Activated T-cell treated with anti-CD3 and anti-CD28 coated beads, Interleukin-2, amount 50 U/mL, for 4 hours (primary cell): ENCODE data around the gene NEIL3. TPM values are rescaled to one million over a fixed set of nuclear protein-coding genes. Genes with fewer than 3 reads are reported as not detected.

Source experiments
- ATAC-seq, 2 donors: fragments of 200-7000 bp; cut with Tn5 transposase; one replicate each; pipeline ENCODE4 v1.10.0; 2021
- DNase-seq: peaks from one replicate; pipeline ENCODE4 v3.0.0-alpha.2; 2020
- H3K27me3 Mint-ChIP-seq: one replicate; pipeline ENCODE4 v1.8.0; 2021; ENCODE audit warnings: low read depth, mixed read lengths
- H3K36me3 Mint-ChIP-seq: one replicate; pipeline ENCODE4 v1.8.0; 2022; ENCODE audit warnings: mixed read lengths; ENCODE audit not compliant: insufficient read depth
- H3K4me1 Mint-ChIP-seq: one replicate; pipeline ENCODE4 v1.8.0; 2021; ENCODE audit warnings: low read depth, mixed read lengths
- H3K4me3 Mint-ChIP-seq: one replicate; pipeline ENCODE4 v1.8.0; 2021; ENCODE audit warnings: mild to moderate bottlenecking, moderate library complexity, mixed read lengths
- H3K9me3 Mint-ChIP-seq: one replicate; pipeline ENCODE4 v1.8.0; 2021; ENCODE audit warnings: mixed read lengths
- total RNA-seq, 3 donors: library from RNA; stranded (reverse); gene quantifications; one replicate each; pipeline ENCODE4 v1.2.1, GENCODE V29; 2021

NEIL3 gene, protein sequence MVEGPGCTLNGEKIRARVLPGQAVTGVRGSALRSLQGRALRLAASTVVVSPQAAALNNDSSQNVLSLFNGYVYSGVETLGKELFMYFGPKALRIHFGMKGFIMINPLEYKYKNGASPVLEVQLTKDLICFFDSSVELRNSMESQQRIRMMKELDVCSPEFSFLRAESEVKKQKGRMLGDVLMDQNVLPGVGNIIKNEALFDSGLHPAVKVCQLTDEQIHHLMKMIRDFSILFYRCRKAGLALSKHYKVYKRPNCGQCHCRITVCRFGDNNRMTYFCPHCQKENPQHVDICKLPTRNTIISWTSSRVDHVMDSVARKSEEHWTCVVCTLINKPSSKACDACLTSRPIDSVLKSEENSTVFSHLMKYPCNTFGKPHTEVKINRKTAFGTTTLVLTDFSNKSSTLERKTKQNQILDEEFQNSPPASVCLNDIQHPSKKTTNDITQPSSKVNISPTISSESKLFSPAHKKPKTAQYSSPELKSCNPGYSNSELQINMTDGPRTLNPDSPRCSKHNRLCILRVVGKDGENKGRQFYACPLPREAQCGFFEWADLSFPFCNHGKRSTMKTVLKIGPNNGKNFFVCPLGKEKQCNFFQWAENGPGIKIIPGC
- total RNA-seq: 1 to 10 TPM in 1 of 3 donors, under 1 TPM in 2; 0.58 to 1.2 (median 0.79) TPM

DNA sequence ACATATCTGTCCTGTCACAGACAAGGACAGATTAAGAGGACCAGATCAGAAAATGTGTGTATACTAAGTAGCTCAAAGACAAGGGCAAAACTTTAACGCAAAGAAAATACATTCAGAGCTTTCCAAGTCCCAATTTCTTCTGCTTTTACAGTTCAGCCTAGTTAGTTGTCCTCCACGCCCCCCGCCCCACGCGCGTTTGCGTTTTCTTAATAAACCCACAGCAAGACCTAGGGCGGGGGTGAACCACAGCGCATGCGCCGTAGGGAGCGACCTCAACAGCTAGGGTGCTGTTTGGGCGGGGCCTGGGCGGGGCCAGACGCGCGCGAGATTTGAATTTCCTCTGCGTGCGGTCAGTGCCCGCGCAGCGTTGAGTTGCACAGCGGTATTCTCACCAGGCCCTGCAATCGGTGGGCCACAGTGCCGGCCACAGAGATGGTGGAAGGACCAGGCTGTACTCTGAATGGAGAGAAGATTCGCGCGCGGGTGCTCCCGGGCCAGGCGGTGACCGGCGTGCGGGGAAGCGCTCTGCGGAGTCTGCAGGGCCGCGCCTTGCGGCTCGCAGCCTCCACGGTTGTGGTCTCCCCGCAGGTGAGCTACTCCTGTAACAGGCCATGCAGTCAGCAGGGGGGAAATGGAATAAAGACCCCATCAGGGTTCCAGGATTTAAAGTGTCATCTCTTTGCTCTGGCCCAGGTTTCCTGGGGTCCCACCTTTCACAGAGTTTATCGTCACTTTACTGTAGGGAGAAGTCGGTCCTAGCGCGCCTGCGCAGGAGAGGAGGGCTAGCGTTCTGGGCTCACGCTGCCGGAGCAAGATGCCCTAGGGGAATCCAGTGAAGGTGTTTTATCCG lies at the start of gene NEIL3:
Gene NEIL3, plus strand, starts transcription at position 353 of the 850 bp plus-strand sequence. Its CDS starts 80 bp downstream, at position 433.
- peak within 1 kb of the TSS; percentile 90 for H3K4me3 Mint-ChIP-seq
- H3K9me3 Mint-ChIP-seq: no peaks in the 10 kb centered on the region
- H3K27me3 Mint-ChIP-seq: no peaks in the 10 kb centered on the region
- ATAC-seq: peak; percentile 84 to 91
- peak; percentile 94 for DNase-seq
- no peaks in the 10 kb centered on the region for H3K36me3 Mint-ChIP-seq
- peaks cover 18% of the 10 kb centered on the region for H3K4me1 Mint-ChIP-seq

DNA sequence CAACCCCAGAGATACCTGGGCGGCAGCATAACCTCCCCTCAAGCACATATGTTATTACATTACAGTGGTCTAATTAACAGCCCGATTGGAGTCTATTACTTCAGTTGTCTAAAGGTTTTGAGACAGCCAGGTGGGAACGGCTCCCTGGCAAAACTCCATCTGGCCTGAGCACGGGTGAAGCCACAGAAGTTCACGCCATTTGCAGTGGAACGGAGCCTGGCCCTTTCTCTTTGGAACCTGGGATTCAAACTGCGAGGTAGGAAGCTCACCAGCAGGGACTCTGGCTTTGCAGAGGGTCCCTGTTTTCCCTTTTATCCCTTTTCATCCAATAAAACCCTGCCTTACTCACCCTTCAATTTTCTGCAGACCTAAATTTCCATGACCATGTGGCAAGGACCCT lies 45.9 kb upstream of the NEIL3 start:
- no peak for DNase-seq
- Mint-ChIP-seq H3K36me3 (no peaks in the 10 kb centered on the region), H3K27me3 (peaks cover 2% of the 10 kb centered on the region), H3K4me1 (no peaks in the 10 kb centered on the region), H3K9me3 (no peaks in the 10 kb centered on the region), H3K4me3 (no peak overlapping the region)
- ATAC-seq: no peak

DNA sequence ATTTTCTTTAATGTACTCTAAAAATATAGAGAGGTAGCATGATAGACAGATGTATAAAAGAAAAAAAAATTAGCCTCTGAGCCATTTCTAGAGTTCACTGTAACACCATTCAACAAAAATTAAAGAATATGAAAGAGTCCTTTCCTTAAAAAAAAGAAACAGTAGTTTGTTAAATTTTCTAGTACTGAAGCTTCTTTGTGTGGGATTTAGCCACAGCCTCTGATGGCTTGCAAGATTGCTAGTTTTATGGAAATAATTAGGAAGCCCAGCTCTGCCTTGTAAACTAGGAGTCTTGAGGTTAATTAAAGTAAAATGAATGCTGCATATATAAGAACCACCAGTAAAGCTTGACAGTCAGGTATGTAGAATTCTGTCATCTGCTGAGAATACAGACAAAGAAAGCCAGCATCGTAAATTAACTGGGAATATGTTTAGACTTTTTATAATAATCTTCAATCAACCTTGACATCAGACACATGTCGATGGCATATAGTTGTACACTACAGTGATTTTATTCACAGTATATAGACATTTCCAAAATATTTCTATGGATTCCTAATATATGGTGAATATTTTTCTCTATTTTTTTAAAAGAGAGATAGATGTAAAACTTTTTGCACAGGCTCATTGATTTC lies 44.8 kb upstream of the NEIL3 start:
- H3K4me1 Mint-ChIP-seq: no peaks in the 10 kb centered on the region
- H3K27me3 Mint-ChIP-seq: peaks cover 2% of the 10 kb centered on the region
- no peaks in the 10 kb centered on the region for H3K36me3 Mint-ChIP-seq
- ATAC-seq: no peak
- DNase-seq: no peak
- H3K4me3 Mint-ChIP-seq: no peak overlapping the region
- H3K9me3 Mint-ChIP-seq: no peaks in the 10 kb centered on the region

DNA sequence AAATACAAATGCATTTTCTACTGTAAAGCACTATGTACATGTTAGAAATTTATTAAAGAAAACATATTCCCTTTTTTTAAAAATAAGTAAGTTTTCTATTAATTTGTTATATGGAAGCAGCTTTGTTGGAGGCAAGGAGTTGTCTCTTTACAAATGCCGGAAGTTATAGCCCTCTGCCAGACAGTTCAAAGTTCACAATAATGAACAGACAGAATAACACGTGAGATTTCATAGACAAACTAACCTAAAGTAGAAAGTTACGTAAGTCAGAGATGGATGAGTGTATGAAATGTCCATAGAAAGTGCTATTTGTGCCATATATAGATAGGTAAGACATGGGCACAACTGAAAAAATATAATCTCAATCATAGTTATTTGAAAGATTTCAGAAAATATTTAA lies 43.9 kb upstream of the NEIL3 start:
- ATAC-seq (no peak), DNase-seq (no peak)
- Mint-ChIP-seq H3K36me3 (no peaks in the 10 kb centered on the region), H3K9me3 (no peaks in the 10 kb centered on the region), H3K4me3 (no peak overlapping the region), H3K4me1 (no peaks in the 10 kb centered on the region), H3K27me3 (peaks cover 2% of the 10 kb centered on the region)

DNA sequence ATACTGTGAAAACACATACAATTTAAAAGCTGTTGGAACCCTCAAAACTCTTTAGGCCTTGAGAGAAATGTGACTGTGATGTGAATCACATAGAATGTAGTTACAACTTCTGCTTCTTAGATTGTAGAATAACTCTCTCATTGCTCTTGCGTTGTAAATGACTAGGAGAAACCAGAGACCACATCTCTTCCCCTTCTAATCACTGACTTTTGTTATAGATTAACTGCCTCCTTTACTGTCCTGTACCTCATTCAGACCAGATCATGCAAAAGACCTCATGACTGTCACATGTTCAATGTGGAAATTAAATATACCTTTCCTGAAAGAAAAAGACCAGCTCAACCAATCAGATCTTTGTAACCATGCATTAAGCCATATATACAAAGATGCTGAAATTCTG lies 43.2 kb upstream of the NEIL3 start:
- DNase-seq: no peak
- H3K4me1 Mint-ChIP-seq: no peaks in the 10 kb centered on the region
- no peak overlapping the region for H3K4me3 Mint-ChIP-seq
- H3K36me3 Mint-ChIP-seq: no peaks in the 10 kb centered on the region
- H3K27me3 Mint-ChIP-seq: peaks cover 2% of the 10 kb centered on the region
- no peak for ATAC-seq
- H3K9me3 Mint-ChIP-seq: no peaks in the 10 kb centered on the region

DNA sequence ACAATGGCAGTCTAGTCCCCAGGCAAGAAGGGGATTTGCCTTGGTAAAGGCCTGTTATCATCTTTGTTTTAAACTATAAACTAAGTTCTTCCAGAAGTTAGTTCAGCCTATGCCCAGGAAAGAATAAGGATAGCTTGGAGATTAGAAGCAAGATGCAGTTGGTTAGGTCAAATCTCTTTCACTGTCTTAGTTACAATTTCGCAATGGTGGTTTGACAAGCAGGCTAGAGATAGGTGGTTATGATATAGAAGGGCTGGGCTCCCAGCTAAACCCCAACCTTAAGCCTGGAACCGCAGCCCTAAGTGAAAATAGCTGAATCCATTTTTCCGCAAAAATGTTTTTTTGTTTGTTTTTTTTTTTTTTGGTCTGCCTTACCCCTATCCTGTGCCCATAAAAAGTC lies 41.8 kb upstream of the NEIL3 start:
- Mint-ChIP-seq H3K36me3 (no peaks in the 10 kb centered on the region), H3K4me1 (no peaks in the 10 kb centered on the region)
- no peak for DNase-seq

DNA sequence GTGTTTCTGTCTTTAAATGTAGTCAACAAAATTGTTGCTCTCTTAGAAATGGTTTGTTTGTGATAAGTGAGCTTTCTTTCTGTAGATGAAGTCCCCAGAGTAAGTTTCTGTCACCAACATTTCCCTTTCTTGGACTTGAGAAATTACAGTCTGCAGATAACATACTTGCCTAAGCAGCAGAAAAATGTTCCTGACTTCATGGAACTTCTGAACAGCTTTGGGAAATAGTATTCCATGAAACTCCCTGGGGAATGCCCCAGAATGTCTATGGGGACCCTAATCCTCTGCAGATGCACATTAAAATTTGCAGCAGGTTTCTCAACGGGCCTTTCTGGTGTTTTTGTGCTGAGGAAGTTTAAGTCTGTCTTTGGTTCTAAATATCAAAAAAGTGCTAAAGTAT lies 38.6 kb upstream of the NEIL3 start:
- H3K9me3 Mint-ChIP-seq: no peaks in the 10 kb centered on the region
- DNase-seq (no peak), ATAC-seq (no peak)
- no peaks in the 10 kb centered on the region for H3K27me3 Mint-ChIP-seq
- no peaks in the 10 kb centered on the region for H3K4me1 Mint-ChIP-seq
- no peak overlapping the region for H3K4me3 Mint-ChIP-seq
- no peaks in the 10 kb centered on the region for H3K36me3 Mint-ChIP-seq

More for the DNA sequence above, 41.8 kb upstream of the NEIL3 start:
- H3K27me3 Mint-ChIP-seq: peaks cover 2% of the 10 kb centered on the region
- no peak overlapping the region for H3K4me3 Mint-ChIP-seq
- no peak for ATAC-seq
- no peaks in the 10 kb centered on the region for H3K9me3 Mint-ChIP-seq

DNA sequence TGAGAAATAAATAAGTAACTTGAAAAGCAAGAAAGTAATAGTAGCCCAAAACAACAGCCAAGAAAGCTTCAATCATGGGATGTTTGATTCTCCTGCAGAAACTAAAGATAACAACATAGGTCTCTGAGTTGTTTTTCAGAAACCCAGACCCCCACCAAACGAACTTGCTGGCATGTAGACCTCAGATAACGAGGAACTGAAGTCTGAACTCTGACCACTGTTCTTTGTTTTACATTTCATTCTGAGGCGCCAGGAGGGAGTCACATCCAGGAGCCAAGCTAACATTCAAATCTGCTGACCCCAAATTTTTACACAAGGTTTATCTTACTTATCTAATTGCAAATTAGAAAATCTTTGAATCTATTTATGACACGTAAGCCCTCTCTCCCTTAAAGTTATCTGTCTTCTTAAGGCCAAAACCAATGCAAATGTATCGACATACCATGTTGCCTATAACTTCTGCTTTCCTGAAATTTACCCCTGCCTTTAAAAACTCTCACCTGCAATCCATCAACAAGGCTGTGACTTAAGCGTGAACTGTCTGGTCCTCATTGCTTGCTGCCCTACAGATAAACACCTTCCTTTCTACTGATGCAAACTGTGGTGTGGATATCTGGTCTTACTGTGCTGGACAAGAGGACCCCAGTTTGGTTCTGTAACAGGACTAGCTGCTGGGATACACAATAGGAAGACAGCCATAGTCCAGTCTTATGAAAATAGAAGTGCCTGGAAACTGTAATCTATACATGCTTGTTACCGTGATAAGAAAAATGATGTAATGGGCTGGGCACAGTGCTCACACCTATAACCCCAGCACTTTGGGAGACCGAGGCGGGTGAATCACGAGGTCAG lies 37.5 kb upstream of the NEIL3 start:
- no peaks in the 10 kb centered on the region for H3K27me3 Mint-ChIP-seq
- H3K4me3 Mint-ChIP-seq: no peak overlapping the region
- no peaks in the 10 kb centered on the region for H3K9me3 Mint-ChIP-seq
- no peak for ATAC-seq
- no peak for DNase-seq
- no peaks in the 10 kb centered on the region for H3K36me3 Mint-ChIP-seq
- H3K4me1 Mint-ChIP-seq: no peaks in the 10 kb centered on the region

DNA sequence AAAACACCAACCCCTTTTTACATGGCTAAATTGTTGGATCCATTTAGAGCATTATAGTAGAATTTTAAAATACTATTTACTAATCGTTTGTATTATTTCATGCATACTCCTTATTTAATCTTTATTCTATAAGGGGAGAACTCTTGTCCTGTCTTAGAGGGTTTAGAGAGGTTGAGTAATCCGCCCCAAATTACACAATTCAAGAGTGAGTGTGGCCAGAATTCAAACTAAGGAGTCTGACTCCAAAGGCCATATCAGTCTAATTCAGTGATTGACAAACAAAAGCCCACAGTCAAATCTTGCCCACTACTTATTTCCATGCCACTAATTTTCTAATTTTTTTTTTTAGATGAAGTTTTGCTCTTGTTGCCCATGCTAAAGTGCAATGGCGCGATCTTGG lies 33.7 kb upstream of the NEIL3 start:
- no peak overlapping the region for H3K4me3 Mint-ChIP-seq
- H3K27me3 Mint-ChIP-seq: no peaks in the 10 kb centered on the region
- H3K4me1 Mint-ChIP-seq: no peaks in the 10 kb centered on the region
- DNase-seq: no peak
- no peak for ATAC-seq
- H3K36me3 Mint-ChIP-seq: no peaks in the 10 kb centered on the region
- H3K9me3 Mint-ChIP-seq: no peaks in the 10 kb centered on the region

DNA sequence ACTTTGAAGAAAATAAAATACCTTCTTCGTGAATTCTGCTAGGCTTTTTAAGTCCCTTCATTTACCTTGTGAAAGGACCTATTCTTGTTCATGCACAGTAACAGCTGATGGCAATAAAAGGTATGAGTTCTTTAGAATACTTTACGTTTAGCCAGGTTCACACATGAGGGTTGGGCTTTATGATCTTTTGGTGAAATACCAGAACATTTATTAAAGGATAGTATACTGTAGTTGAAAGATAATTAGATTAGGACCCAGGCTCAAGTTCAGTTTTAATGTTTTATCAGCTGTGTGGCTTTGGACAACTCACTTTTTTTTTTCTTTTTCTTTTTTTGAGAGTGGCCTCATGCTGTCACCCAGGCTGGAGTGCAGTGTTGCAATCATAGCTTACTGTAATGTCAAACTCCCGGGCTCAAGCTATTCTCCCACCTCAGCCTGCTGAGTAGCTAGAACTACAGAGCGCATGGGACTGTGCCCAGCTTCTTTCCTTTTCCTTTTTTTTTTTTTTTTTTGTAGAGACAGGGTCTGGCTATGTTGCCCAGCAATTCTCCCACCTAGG lies 28.2 kb upstream of the NEIL3 start:
- Mint-ChIP-seq H3K36me3 (no peaks in the 10 kb centered on the region), H3K27me3 (no peaks in the 10 kb centered on the region), H3K4me1 (no peaks in the 10 kb centered on the region), H3K9me3 (no peaks in the 10 kb centered on the region), H3K4me3 (no peak overlapping the region)
- no peak for ATAC-seq
- no peak for DNase-seq

DNA sequence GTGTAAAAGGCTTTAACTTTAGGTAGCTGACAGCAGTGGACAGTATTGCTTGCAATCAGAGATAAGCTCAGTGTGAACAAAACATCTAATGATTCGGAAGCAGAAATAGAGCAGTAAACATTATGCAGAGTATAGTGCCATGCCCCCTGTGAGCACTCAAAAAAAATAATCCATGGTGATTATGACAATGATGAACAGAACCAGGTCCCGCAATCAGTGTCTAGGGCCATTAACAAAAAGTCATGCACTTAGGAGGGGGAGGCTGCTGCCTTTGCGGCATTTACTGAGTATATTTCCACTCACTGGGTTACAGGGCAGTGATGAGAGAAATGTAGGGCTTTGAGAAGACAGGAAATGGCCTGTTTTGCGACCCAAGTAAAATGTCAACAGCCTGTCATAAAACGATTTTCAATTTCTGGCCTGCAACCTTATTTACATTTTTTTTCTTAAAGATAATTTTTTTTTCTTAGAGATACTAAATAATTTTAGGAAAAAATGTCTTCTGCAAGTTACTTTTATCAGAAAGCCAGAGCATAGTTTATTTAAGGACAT lies 27.3 kb upstream of the NEIL3 start:
- Mint-ChIP-seq H3K4me1 (no peaks in the 10 kb centered on the region), H3K4me3 (no peak overlapping the region), H3K9me3 (no peaks in the 10 kb centered on the region), H3K36me3 (no peaks in the 10 kb centered on the region), H3K27me3 (no peaks in the 10 kb centered on the region)
- ATAC-seq (no peak), DNase-seq (no peak)

DNA sequence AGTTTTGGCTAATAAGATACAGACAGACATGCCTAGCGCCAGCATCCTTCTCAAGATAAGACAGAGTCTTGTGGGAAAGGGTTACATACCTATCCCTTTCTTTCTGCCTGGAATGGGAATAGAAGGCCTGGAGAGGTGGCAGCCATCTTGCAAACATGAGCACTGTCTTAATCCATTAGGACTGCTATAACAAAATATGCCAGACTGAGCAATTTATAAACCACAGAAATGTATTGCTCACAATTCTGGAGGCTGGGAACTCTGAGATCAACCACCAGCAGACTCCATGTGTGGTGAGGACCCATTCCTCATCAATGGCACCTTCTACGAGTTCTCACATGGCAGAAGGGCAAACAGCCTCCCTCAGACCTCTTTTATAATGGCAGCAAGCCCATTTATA lies 26.5 kb upstream of the NEIL3 start:
- H3K4me1 Mint-ChIP-seq: no peaks in the 10 kb centered on the region
- ATAC-seq: no peak

DNA sequence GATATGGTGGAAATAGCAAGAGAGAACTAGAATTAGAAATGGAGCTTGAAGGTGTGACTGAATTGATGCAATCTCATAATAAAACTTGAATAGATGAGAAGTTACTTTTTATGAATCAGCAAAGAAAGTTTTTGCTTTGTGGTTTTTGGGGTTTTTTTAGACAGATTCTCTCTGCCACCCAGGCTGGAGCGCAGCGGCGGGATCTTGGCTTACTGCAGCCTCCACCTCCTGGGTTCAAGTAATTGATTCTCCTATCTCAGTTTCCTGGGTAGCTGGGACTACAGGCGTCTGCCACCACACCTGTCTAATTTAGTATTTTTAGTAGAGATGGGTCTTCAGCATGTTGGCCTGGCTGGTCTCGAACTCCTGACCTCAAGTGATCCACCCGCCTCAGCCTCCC lies 23.7 kb upstream of the NEIL3 start:
- no peaks in the 10 kb centered on the region for H3K27me3 Mint-ChIP-seq
- H3K4me1 Mint-ChIP-seq: no peaks in the 10 kb centered on the region
- H3K9me3 Mint-ChIP-seq: no peaks in the 10 kb centered on the region
- DNase-seq (no peak), ATAC-seq (no peak)
- no peak overlapping the region for H3K4me3 Mint-ChIP-seq
- H3K36me3 Mint-ChIP-seq: no peaks in the 10 kb centered on the region

More for the DNA sequence above, 26.5 kb upstream of the NEIL3 start:
- no peaks in the 10 kb centered on the region for H3K27me3 Mint-ChIP-seq
- DNase-seq: no peak
- no peaks in the 10 kb centered on the region for H3K36me3 Mint-ChIP-seq
- no peak overlapping the region for H3K4me3 Mint-ChIP-seq
- no peaks in the 10 kb centered on the region for H3K9me3 Mint-ChIP-seq
